Lower leg skin (tissue), 3 donors: ENCODE data around the gene MYRIP.

ENCODE experiments used
- POLR2A ChIP-seq, 2 donors: fragments of 450-650 bp; IDR thresholded peaks; one replicate each; pipeline ENCODE4 v1.6.1; 2016 to 2017; ENCODE audit warnings: antibody characterized with exemption in 2 of 2, mild to moderate bottlenecking in 1 of 2, moderate library complexity in 1 of 2
- TF ChIP-seq, protein P1 (sequence below), 3 donors: fragments of 450-650 bp; IDR thresholded peaks; one replicate each; pipeline ENCODE4 v1.5.1; 2016; ENCODE audit warnings: antibody characterized with exemption in 3 of 3, mild to moderate bottlenecking in 3 of 3, moderate library complexity in 2 of 3

DNA sequence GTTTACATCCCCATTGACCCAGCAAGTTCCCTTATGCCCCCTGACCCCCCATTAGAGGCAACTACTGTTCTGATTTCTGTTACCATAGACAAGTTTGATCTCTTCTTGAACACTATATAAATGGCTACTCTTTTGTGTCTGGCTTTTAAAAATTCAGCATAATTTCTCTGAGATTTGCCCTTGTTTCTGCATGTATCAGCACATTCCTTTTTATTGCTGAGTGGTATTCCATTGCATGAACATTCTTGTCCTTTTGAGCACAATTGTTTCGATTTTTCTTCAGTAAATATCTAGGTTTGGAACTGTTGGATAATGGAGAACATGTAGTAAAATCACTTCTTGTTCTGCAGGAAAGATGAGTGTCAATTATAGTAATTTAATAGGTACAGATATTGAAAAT, 49.1 kb upstream of the MYRIP start:
- TF ChIP-seq, protein P1, sequence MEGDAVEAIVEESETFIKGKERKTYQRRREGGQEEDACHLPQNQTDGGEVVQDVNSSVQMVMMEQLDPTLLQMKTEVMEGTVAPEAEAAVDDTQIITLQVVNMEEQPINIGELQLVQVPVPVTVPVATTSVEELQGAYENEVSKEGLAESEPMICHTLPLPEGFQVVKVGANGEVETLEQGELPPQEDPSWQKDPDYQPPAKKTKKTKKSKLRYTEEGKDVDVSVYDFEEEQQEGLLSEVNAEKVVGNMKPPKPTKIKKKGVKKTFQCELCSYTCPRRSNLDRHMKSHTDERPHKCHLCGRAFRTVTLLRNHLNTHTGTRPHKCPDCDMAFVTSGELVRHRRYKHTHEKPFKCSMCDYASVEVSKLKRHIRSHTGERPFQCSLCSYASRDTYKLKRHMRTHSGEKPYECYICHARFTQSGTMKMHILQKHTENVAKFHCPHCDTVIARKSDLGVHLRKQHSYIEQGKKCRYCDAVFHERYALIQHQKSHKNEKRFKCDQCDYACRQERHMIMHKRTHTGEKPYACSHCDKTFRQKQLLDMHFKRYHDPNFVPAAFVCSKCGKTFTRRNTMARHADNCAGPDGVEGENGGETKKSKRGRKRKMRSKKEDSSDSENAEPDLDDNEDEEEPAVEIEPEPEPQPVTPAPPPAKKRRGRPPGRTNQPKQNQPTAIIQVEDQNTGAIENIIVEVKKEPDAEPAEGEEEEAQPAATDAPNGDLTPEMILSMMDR (IDR thresholded peaks at IDR 0.05), result no peak
- no peak for TF ChIP-seq POLR2A (IDR thresholded peaks at IDR 0.05)
